Stimulated activated CD4-positive, alpha-beta T cell treated with anti-CD3 and anti-CD28 coated beads, Interleukin-1b, Interleukin-23, amount 100 ng/mL, for 48 hours (primary cell): Measurements from ENCODE around the gene MEIS1.

ENCODE experiments used
- DNase-seq: peaks from one replicate; pipeline ENCODE4 v3.0.0-alpha.2; 2020

MEIS1 gene

GRCh38 chr2:66445076-66445924, 10.4 kb downstream of the MEIS1 start:
- no peak for DNase-seq

GRCh38 chr2:66445925-66446871, 11.3 kb downstream of the MEIS1 start:
- DNase-seq, result no peak

- DNase-seq, result no peak
These were observed 12.0 kb downstream of the MEIS1 start for GRCh38 chr2:66446941-66447340.

GRCh38 chr2:66447677-66448076, 12.8 kb downstream of the MEIS1 start:
- no peak for DNase-seq

- no peak for DNase-seq
These were observed 13.4 kb downstream of the MEIS1 start for GRCh38 chr2:66448136-66448991.

GRCh38 chr2:66452214-66452613, 17.3 kb downstream of the MEIS1 start:
- DNase-seq, result no peak

GRCh38 chr2:66452917-66453316, 18.0 kb downstream of the MEIS1 start:
- DNase-seq, result no peak

- DNase-seq, result no peak
These were observed 20.6 kb downstream of the MEIS1 start for GRCh38 chr2:66455490-66455889.

- DNase-seq, result no peak
These were observed 21.5 kb downstream of the MEIS1 start for GRCh38 chr2:66456183-66457041.

GRCh38 chr2:66457545-66457944, 22.6 kb downstream of the MEIS1 start:
- DNase-seq, result no peak

GRCh38 chr2:66460031-66460430, 25.1 kb downstream of the MEIS1 start:
- DNase-seq, result no peak

- no peak for DNase-seq
These were observed 26.2 kb downstream of the MEIS1 start for GRCh38 chr2:66461001-66461663.

- no peak for DNase-seq
These were observed 27.0 kb downstream of the MEIS1 start for GRCh38 chr2:66461664-66462500.

- no peak for DNase-seq
These were observed 27.5 kb downstream of the MEIS1 start for GRCh38 chr2:66462501-66462825.

GRCh38 chr2:66463206-66463755, 28.4 kb downstream of the MEIS1 start:
- DNase-seq, result no peak

- no peak for DNase-seq
These were observed 30.2 kb downstream of the MEIS1 start for GRCh38 chr2:66464930-66465637.

- DNase-seq, result no peak
These were observed 31.5 kb downstream of the MEIS1 start for GRCh38 chr2:66466433-66466832.

- DNase-seq, result no peak
These were observed 32.8 kb downstream of the MEIS1 start for GRCh38 chr2:66467718-66468117.

- DNase-seq, result no peak
These were observed 34.4 kb downstream of the MEIS1 start for GRCh38 chr2:66469214-66469902.
